D721Med (cell line): ENCODE data around the gene MKKS.

Experiments
- DNase-seq: peaks from one replicate; pipeline ENCODE4 v3.0.0; 2011; ENCODE audit warnings: low spot score; ENCODE audit not compliant: insufficient read length
- FAIRE-seq: peaks from 2 replicates; lab custom pipeline; 2011; peaks lifted over from hg19 to GRCh38; lab: Jason Lieb, UNC
- CTCF ChIP-seq: IDR thresholded peaks from 2 replicates; pipeline ENCODE4 v1.5.1; 2012; ENCODE audit warnings: mild to moderate bottlenecking, control low read depth; ENCODE audit not compliant: insufficient read depth; ENCODE audit errors: missing control alignments

MKKS gene

GRCh38 chr20:10474606-10475184, 40.7 kb upstream of the MKKS start:
- no peak for DNase-seq
- no peak for TF ChIP-seq CTCF
- FAIRE-seq: no peak

DNA sequence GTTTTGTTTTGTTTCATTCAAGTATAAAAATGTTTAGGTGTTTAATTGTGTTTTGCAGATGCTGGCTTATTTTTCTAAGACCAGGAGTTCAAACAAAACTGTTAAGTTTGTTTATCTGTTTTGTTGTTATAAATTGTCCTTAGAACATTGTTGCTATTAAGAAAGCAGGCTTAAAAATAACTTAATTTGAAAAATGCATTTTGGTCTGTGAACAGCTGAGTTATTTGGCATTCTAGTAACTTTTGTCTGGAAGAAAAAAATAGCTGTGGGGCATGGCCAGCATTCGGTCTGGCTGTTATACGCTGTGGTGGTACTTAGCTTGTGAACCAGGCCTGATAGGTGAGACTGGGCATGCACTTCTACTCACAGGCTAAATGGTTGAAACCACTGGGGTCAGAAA, 38.8 kb upstream of the MKKS start:
- no peak for TF ChIP-seq CTCF
- FAIRE-seq (no peak), DNase-seq (no peak)

DNA sequence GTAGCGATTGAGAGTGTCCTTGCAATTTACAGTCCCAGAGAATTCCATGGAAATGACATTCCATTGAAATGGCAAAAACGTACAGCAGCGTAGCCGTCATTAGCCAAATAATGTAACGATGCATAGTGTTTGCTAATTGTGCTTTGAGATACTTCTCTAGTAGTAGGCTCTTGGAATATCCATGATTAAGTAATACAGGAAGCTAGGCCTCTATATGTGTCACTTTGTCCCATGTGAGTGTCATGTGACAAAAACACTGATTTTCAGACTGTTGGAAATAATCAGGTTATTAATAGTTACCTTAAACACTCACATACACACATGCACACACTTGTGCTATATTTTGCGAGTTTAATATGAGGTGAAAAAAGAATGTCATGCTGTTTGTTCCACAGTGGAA, 36.3 kb upstream of the MKKS start:
- TF ChIP-seq CTCF: no peak
- DNase-seq: no peak
- no peak for FAIRE-seq

GRCh38 chr20:10469599-10469998, 35.6 kb upstream of the MKKS start:
- FAIRE-seq (no peak), DNase-seq (no peak)
- TF ChIP-seq CTCF: peak; percentile 58

GRCh38 chr20:10469056-10469455, 35.0 kb upstream of the MKKS start:
- no peak for TF ChIP-seq CTCF
- DNase-seq: no peak
- FAIRE-seq: no peak

DNA sequence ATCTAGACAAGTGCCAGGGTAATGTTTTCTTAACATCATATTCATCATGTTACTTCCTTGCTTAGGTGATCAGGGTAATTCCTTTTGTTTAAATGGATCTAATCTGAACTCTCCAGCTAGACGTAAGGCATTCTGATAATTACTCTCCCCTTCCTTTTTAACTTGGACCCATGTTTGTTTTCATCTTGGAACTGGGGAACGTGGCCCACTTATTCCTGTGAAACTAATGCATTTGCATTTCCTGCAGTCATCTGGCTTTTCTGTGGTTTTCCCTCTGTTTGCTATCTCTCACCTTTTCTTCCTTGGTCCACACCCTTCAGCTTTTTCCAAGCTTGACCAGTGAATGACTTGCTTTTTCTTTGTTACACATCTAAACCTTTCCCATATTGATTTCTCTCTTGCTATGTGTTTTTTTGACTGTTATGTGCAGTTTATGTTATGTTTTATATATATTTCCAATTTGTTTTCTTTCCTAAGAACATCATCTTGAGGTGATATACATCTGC, 34.4 kb upstream of the MKKS start:
- DNase-seq (no peak), FAIRE-seq (no peak)
- no peak for TF ChIP-seq CTCF

GRCh38 chr20:10467681-10468339, 33.8 kb upstream of the MKKS start:
- no peak for TF ChIP-seq CTCF

More at GRCh38 chr20:10467681-10468339, 33.8 kb upstream of the MKKS start:
- FAIRE-seq: no peak
- DNase-seq: no peak
